Measurements from ENCODE around the gene CXorf49B. TPM values are rescaled to one million over a fixed set of nuclear protein-coding genes. Genes with fewer than 3 reads are reported as not detected.

Gene CXorf49B
- total RNA-seq, 4 donors from 2014 or later = not detected

- TF ChIP-seq POLR2AphosphoS5 (IDR thresholded peaks at IDR 0.05) = no peak
- no peak for TF ChIP-seq CTCF (IDR thresholded peaks at IDR 0.05)
- no peak for TF ChIP-seq EP300 (IDR thresholded peaks at IDR 0.05)
- no peak for TF ChIP-seq POLR2A (IDR thresholded peaks at IDR 0.05)
These were observed 52.7 kb downstream of the CXorf49B start for GRCh38 chrX:71815906-71816156.

More at GRCh38 chrX:71815906-71816156, 52.7 kb downstream of the CXorf49B start:
- no peak overlapping the region for H3K4me3 ChIP-seq
- WGBS = 20% methylated on average over 1 of the region's 2 CpGs
- no peak overlapping the region for H3K27ac ChIP-seq
- no peak for DNase-seq (ENCODE audit: low spot score in 2 of 2)
- no peaks in the 10 kb centered on the region for H3K36me3 ChIP-seq
- H3K4me1 ChIP-seq = no peaks in the 10 kb centered on the region
- H3K27me3 ChIP-seq = no peaks in the 10 kb centered on the region
- no peaks in the 10 kb centered on the region for H3K9me3 ChIP-seq

Other genes starting within 250 kb of the CXorf49B start
- 100 to 1,000 TPM; 133 to 450 (median 159) TPM for gene OGT, start 230.2 kb upstream of the CXorf49B start, total RNA-seq
- gene GCNA, start 184.9 kb upstream of the CXorf49B start, total RNA-seq = 1 to 10 TPM in 2 of 4 donors, under 1 TPM in 2; 0.47 to 5.5 (median 0.99) TPM
- gene CXCR3, start 144.8 kb upstream of the CXorf49B start, total RNA-seq = under 1 TPM in 2 of 4 donors, not detected in 2; 0.29 to 0.30 TPM
- not detected for gene CXorf49, start 45.1 kb upstream of the CXorf49B start, total RNA-seq
- 1 to 10 TPM; 2.0 to 4.7 (median 3.0) TPM for gene NHSL2, start 147.5 kb downstream of the CXorf49B start, total RNA-seq

Data from suprapubic skin (tissue), 4 donors.